K562 (cell line): ENCODE measurements around the gene KCNJ14. TPM values are rescaled to one million over a fixed set of nuclear protein-coding genes. Genes with fewer than 3 reads are reported as not detected.

Experiments
- ATAC-seq: fragments of 200-7000 bp; cut with Tn5 transposase; 3 replicates; pipeline ENCODE4 v1.9.1; 2020; ENCODE audit warnings: moderate library complexity
- BruUV-seq: library from RNA; stranded (reverse); fragments of 400-500 nt; replicated peaks from 2 replicates; lab custom pipeline; 2021; lab: Mats Ljungman, UMichigan
- CTCF ChIA-PET: fragments of 300-600 bp; formaldehyde crosslinking; extraction: SDS; loops from one replicate; lab custom pipeline; 2021; ENCODE audit warnings: low intra/inter-chr PET ratio; lab: Yijun Ruan, JAX
- POLR2A ChIA-PET: fragments of 300-600, 350-650 bp; sonication (Branson Sonifier 250); formaldehyde crosslinking; extraction: SDS; loops from one replicate; lab custom pipeline; 2021; ENCODE audit warnings: antibody characterized with exemption, inconsistent platforms; lab: Yijun Ruan, JAX
- DNase-seq, 4 experiments: peaks; one replicate each; pipeline versions ENCODE4 v3.0.0 to v3.0.0-alpha.2; 2011 to 2018; ENCODE audit warnings: low spot score in 3 of 4, mixed read lengths in 3 of 4; ENCODE audit errors: extremely low read depth in 1 of 4
- FAIRE-seq: peaks from 2 replicates; lab custom pipeline; 2011; peaks lifted over from hg19 to GRCh38; lab: Jason Lieb, UNC
- H2AFZ ChIP-seq: 2 replicates; pipeline ENCODE4 v1.6.0; 2011; ENCODE audit warnings: low read depth, low read length, control low read depth, inconsistent platforms
- H3K27ac ChIP-seq: fragments of 200-600 bp; 3 replicates; pipeline ENCODE4 v1.8.0; 2011; ENCODE audit warnings: low read depth, mild to moderate bottlenecking, control low read depth, inconsistent platforms, low read length, moderate library complexity, mixed read lengths; ENCODE audit errors: extremely low read depth
- H3K27me3 ChIP-seq, 2 experiments: fragments of 300-600 bp in 1 of 2; 2 replicates in 1 of 2; 3 replicates in 1 of 2; pipeline versions ENCODE4 v1.6.0 to v1.8.0; 2011; ENCODE audit warnings: inconsistent platforms in 2 of 2, low read length in 2 of 2, mild to moderate bottlenecking in 1 of 2, mixed read lengths in 1 of 2, moderate library complexity in 1 of 2; ENCODE audit not compliant: control insufficient read depth in 2 of 2, insufficient read depth in 2 of 2
- H3K36me3 ChIP-seq: fragments of 300-600 bp; 3 replicates; pipeline ENCODE4 v1.8.0; 2011; ENCODE audit warnings: mild to moderate bottlenecking, low read length, inconsistent platforms; ENCODE audit not compliant: control insufficient read depth, insufficient read depth
- H3K4me1 ChIP-seq, 2 experiments: fragments of 200-600 bp in 1 of 2; replicated peaks in 1 of 2; 2 replicates in 1 of 2; 3 replicates in 1 of 2; pipeline versions ENCODE4 v1.5.1 to v1.8.0; 2011; ENCODE audit warnings: inconsistent platforms in 2 of 2, low read length in 2 of 2, mild to moderate bottlenecking in 1 of 2, mixed read lengths in 1 of 2, moderate library complexity in 1 of 2; ENCODE audit not compliant: control insufficient read depth in 2 of 2, insufficient read depth in 2 of 2
- H3K4me2 ChIP-seq: 2 replicates; pipeline ENCODE4 v1.6.1; 2011; ENCODE audit warnings: low read length, control low read depth, inconsistent platforms, mixed read lengths; ENCODE audit not compliant: insufficient read depth
- H3K4me3 ChIP-seq: fragments of 200-600 bp; sonication (generic), shearing (Covaris generic); 2 replicates; pipeline ENCODE4 v1.5.1; 2016; ENCODE audit warnings: control low read depth, inconsistent platforms
- H3K79me2 ChIP-seq: fragments of 200-600 bp; 3 replicates; pipeline ENCODE4 v1.8.0; 2011; ENCODE audit warnings: low read length, inconsistent platforms; ENCODE audit not compliant: control insufficient read depth, insufficient read depth
- H3K9ac ChIP-seq, 2 experiments: 2 replicates each; pipeline versions ENCODE4 v1.6.0 to v1.6.1; 2011; ENCODE audit warnings: low read depth in 2 of 2, low read length in 2 of 2, control low read depth in 1 of 2, inconsistent platforms in 1 of 2, mild to moderate bottlenecking in 1 of 2, mixed read lengths in 1 of 2; ENCODE audit not compliant: insufficient read depth in 1 of 2
- H3K9me1 ChIP-seq: one replicate; pipeline ENCODE4 v1.6.0; 2011; ENCODE audit warnings: inconsistent platforms, mild to moderate bottlenecking, low read length, moderate library complexity; ENCODE audit not compliant: control insufficient read depth, insufficient read depth
- H3K9me3 ChIP-seq: replicated peaks from 2 replicates; pipeline ENCODE4 v1.5.1; 2011; ENCODE audit warnings: low read depth, low read length, inconsistent platforms; ENCODE audit not compliant: control insufficient read depth, insufficient read depth
- H4K20me1 ChIP-seq: replicated peaks from 2 replicates; pipeline ENCODE4 v1.6.1; 2011; ENCODE audit warnings: low read length, inconsistent platforms, mixed read lengths; ENCODE audit not compliant: control insufficient read depth, insufficient read depth
- WGBS: fragments of 100-300 bp; shearing (Covaris generic); methylation state at CpG from one replicate; pipeline ENCODE4 v1.1.6; 2016; ENCODE audit warnings: low coverage, mixed read lengths; ENCODE audit not compliant: insufficient coverage; ENCODE audit errors: missing lambda C conversion rate; 5-methylcytosine and 5-hydroxymethylcytosine counted together
- in situ Hi-C: fragments of 300-500 bp; cut with MboI; formaldehyde crosslinking; loops from 4 replicates; pipeline ENCODE4 v1.15.0; 2018; ENCODE audit warnings: inconsistent platforms, mixed read lengths
- intact Hi-C: fragments of 100-400 bp; cut with micrococcal nuclease; formaldehyde crosslinking; loops from 2 replicates; pipeline ENCODE4 v1.14.2; 2022
- polyA plus RNA-seq, 8 experiments: library from polyadenylated mRNA; depleted of rRNA in 4 of 8; stranded (reverse) in 5 of 8; unstranded in 3 of 8; fragments of >200 nt; fragmentation: Nextera tagmentation in 2 of 8; fragmentation: Illumina TruSeq in 1 of 8; extraction: Ambion mirVana in 2 of 8; extraction: Trizol in 1 of 8; gene quantifications; 2 replicates each; pipeline versions ENCODE4 v1.2.1 to v1.2.3, GENCODE V29; 2011 to 2014; ENCODE audit warnings: inconsistent platforms in 1 of 8, missing spikeins in 1 of 8
- total RNA-seq, 7 experiments: library from RNA; depleted of rRNA in 6 of 7; stranded (reverse); fragments of >200 nt in 6 of 7; fragmentation: Illumina TruSeq in 2 of 7; extraction: Trizol in 2 of 7; gene quantifications; 2 replicates each; pipeline versions ENCODE4 v1.2.1 to v1.2.3, GENCODE V29; 2011 to 2021; ENCODE audit warnings: low replicate concordance in 1 of 7
- TF ChIP-seq, protein P1 (sequence below): fragments of 250-450 bp; sonication (Bioruptor Pico); IDR thresholded peaks from 2 replicates; pipeline ENCODE4 v1.5.0; 2021
- TF ChIP-seq, protein P2 (sequence below): sonication (generic); formaldehyde crosslinking; IDR thresholded peaks from 2 replicates; pipeline ENCODE4 v1.8.0; 2023; ENCODE audit warnings: missing genetic modification reagents, mild to moderate bottlenecking, borderline replicate concordance

Gene KCNJ14
- total and polyA plus RNA-seq, 9 of the 15 experiments (the other 6 are each of a cell fraction or from before 2014, with no cell fraction given), result 0.15 to 1.6 (median 0.49) TPM

DNA sequence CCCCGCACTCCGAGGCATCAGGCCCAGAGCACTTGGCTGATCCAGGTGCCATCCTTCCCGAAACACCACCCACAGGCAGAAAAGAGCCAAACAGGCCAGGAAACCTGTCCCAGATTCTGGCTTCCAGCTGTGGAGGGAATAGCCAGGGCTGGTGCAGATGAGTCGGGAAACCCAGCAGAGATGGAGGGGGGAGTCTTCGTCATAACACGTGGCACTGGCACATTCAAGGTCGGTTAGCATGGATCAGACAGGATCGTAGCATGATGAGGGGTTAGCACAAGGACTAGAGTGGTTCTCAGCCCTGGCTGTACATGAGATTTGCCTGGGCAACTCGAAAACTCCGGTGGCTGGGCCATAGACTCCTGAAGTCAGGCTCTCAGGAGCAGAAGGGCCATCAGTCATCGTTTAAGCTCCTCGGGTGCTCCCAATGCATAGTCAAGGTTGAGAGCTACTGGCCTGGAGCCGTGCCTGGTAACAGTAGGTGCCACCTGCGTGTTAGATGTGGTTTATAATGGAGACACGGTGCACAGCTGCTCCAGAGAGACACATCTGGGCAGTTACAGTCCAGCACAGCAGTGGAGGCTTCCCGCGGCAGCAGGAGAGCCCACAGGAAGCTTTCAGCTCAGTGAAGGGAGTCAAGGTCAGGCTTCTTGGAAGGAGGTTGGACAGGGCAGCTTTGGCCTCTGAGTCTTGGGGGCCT lies 20.1 kb downstream of the KCNJ14 start:
- H3K9me1 ChIP-seq, result peaks cover 3% of the 10 kb centered on the region
- peaks cover 5% of the 10 kb centered on the region for H3K79me2 ChIP-seq
- H3K27me3 ChIP-seq, result no peaks in the 10 kb centered on the region
- H3K4me1 ChIP-seq, result peaks cover 0 to 19% of the 10 kb centered on the region in 2 experiments; a peak in 2 of 5 replicates
- no peak overlapping the region for H3K4me2 ChIP-seq
- CTCF ChIA-PET, result no interaction called here
- peak overlapping the region in 1 of 2 experiments; percentile 55; a peak in 1 of 4 replicates for H3K9ac ChIP-seq
- ATAC-seq (no peak), FAIRE-seq (no peak), DNase-seq (no peak)
- in situ Hi-C loops, result no loop called here
- peaks cover 86% of the 10 kb centered on the region for H3K36me3 ChIP-seq
- WGBS, result 89% methylated on average over 16 of the region's 17 CpGs
- H2AFZ ChIP-seq, result no peak overlapping the region
- no peak overlapping the region for H3K27ac ChIP-seq
- H4K20me1 ChIP-seq, result peaks cover 8% of the 10 kb centered on the region; the same call in 1 of the 2 replicates
- TF ChIP-seq, protein P1, sequence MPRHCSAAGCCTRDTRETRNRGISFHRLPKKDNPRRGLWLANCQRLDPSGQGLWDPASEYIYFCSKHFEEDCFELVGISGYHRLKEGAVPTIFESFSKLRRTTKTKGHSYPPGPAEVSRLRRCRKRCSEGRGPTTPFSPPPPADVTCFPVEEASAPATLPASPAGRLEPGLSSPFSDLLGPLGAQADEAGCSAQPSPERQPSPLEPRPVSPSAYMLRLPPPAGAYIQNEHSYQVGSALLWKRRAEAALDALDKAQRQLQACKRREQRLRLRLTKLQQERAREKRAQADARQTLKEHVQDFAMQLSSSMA (CRISPR knock-in tag), result no peak
- TF ChIP-seq, protein P2, sequence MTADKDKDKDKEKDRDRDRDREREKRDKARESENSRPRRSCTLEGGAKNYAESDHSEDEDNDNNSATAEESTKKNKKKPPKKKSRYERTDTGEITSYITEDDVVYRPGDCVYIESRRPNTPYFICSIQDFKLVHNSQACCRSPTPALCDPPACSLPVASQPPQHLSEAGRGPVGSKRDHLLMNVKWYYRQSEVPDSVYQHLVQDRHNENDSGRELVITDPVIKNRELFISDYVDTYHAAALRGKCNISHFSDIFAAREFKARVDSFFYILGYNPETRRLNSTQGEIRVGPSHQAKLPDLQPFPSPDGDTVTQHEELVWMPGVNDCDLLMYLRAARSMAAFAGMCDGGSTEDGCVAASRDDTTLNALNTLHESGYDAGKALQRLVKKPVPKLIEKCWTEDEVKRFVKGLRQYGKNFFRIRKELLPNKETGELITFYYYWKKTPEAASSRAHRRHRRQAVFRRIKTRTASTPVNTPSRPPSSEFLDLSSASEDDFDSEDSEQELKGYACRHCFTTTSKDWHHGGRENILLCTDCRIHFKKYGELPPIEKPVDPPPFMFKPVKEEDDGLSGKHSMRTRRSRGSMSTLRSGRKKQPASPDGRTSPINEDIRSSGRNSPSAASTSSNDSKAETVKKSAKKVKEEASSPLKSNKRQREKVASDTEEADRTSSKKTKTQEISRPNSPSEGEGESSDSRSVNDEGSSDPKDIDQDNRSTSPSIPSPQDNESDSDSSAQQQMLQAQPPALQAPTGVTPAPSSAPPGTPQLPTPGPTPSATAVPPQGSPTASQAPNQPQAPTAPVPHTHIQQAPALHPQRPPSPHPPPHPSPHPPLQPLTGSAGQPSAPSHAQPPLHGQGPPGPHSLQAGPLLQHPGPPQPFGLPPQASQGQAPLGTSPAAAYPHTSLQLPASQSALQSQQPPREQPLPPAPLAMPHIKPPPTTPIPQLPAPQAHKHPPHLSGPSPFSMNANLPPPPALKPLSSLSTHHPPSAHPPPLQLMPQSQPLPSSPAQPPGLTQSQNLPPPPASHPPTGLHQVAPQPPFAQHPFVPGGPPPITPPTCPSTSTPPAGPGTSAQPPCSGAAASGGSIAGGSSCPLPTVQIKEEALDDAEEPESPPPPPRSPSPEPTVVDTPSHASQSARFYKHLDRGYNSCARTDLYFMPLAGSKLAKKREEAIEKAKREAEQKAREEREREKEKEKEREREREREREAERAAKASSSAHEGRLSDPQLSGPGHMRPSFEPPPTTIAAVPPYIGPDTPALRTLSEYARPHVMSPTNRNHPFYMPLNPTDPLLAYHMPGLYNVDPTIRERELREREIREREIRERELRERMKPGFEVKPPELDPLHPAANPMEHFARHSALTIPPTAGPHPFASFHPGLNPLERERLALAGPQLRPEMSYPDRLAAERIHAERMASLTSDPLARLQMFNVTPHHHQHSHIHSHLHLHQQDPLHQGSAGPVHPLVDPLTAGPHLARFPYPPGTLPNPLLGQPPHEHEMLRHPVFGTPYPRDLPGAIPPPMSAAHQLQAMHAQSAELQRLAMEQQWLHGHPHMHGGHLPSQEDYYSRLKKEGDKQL (CRISPR knock-in tag), result no peak
- intact Hi-C loops, result no loop called here
- POLR2A ChIA-PET, result interaction anchor here (0.5 to 1.9 kb wide), 6 partner anchors 9 to 458 kb away, joined by 3 to 6 read pairs (median 4); no protein-coding TSS in a partner anchor
- no TSS peak for BruUV-seq
- no peak overlapping the region for H3K4me3 ChIP-seq
- no peaks in the 10 kb centered on the region for H3K9me3 ChIP-seq
